ENCODE results near the gene CEP78. TPM values are rescaled to one million over a fixed set of nuclear protein-coding genes. Genes with fewer than 3 reads are reported as not detected.
"Not testable (repeated sequence)": the region's sequence is repeated elsewhere in the genome, so short reads cannot be mapped to it uniquely, and the experiment has no call there.

Gene CEP78
- total RNA-seq, 1 donor from 2014 or later = 35.2 TPM

DNA sequence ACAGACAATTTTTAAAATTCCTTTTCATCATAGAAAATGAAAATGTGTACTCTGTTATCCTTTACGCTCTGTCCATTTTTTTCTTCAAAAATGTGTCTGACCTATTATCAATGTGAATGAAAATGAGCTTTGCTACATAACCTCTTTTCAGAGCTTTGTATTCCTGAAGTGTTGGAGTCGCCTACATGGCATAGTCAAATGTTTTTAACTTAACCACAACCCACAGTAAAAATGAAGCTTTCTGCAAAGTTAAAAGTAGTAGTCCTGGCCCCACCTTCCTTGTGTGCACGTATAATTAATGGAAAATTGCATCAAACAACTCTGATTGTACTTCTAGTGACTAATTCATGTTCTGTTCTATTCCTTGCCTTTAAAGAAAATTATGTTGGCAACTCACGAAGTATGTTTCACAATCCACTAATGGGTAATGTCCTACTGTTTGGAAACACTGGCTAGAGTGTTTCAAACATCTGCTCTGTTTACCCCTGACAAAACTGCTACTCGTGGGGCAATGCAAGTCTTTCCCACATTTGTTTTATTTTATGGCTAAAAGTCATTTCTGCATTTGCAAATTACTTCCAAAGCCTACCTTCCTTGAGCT lies 42.4 kb downstream of the CEP78 start:
- no peak for DNase-seq (ENCODE audit: low spot score)
- H3K36me3 Mint-ChIP-seq (ENCODE audit: low read depth) = peaks cover 4% of the 10 kb centered on the region
- H3K27ac Mint-ChIP-seq = no peak overlapping the region
- H3K4me3 Mint-ChIP-seq = no peak overlapping the region
- no peaks in the 10 kb centered on the region for H3K9me3 Mint-ChIP-seq
- H3K27me3 Mint-ChIP-seq (ENCODE audit: insufficient read depth) = no peaks in the 10 kb centered on the region
- intact Hi-C loops (cut with micrococcal nuclease) = no loop called here
- H3K4me1 Mint-ChIP-seq (ENCODE audit: low read depth) = peaks cover 6% of the 10 kb centered on the region

DNA sequence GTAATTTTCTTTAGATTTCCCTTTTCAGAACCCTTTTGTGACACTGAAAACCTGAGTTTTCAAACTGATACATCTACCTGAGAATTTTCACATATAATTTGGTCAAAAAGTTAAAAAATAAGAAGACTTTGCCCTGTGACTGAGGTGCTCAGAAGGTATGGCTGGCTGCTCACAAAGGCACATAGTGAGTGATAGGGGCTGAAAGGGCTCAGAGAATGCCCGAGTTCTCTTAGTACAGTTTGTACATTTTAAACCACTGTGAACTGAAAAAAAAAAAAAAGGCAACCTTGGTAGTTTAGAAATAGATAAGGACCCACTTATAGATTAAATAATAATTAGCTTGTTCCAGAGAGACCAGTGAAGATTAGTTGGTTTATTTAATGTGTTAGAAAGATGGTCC lies 42.9 kb downstream of the CEP78 start:
- H3K4me1 Mint-ChIP-seq (ENCODE audit: low read depth) = peaks cover 6% of the 10 kb centered on the region

DNA sequence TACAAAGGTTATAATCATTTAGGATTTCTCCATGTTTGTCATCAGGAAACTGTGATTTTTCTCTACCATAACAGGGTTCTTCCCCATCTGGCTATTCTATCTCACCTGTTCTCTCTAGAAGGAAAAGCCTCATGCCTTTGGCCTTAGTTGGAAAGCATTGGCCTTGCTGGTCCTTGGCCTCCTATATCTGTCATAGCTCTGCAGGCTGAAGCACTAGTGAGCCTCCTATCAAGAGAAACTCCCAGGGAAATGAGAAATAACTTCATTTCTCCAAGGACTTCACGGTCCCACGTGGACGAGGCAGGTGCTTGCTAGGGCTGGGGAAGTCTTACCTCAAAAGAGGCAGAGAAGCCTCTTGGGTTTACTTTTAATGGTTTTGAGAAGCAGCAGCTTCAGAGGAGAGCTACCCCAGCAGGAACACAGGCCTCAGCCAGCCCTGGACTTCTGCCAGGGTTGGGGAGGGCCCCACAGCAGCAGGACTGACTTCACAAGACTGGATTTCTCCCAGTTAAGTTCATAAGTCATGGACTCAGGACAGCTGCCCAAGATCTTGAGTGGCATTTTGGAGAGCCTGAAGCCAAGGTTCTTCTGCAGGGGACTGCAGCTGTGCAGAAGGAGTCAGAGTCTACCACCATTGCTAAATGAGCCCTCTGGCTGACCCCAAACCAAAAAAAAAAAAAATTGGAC lies 45.2 kb downstream of the CEP78 start:
- Mint-ChIP-seq H3K4me3 (no peak overlapping the region), H3K4me1 (ENCODE audit: low read depth) (peaks cover 6% of the 10 kb centered on the region), H3K9me3 (no peaks in the 10 kb centered on the region), H3K36me3 (ENCODE audit: low read depth) (no peaks in the 10 kb centered on the region), H3K27ac (no peak overlapping the region), H3K27me3 (ENCODE audit: insufficient read depth) (peaks cover 4% of the 10 kb centered on the region)
- intact Hi-C loops (cut with micrococcal nuclease) = no loop called here
- DNase-seq (ENCODE audit: low spot score) = no peak

More for the DNA sequence above, 42.9 kb downstream of the CEP78 start:
- Mint-ChIP-seq H3K9me3 (no peaks in the 10 kb centered on the region), H3K27me3 (ENCODE audit: insufficient read depth) (no peaks in the 10 kb centered on the region), H3K27ac (no peak overlapping the region), H3K4me3 (no peak overlapping the region), H3K36me3 (ENCODE audit: low read depth) (peaks cover 4% of the 10 kb centered on the region)
- intact Hi-C loops (cut with micrococcal nuclease) = no loop called here
- DNase-seq (ENCODE audit: low spot score) = no peak

DNA sequence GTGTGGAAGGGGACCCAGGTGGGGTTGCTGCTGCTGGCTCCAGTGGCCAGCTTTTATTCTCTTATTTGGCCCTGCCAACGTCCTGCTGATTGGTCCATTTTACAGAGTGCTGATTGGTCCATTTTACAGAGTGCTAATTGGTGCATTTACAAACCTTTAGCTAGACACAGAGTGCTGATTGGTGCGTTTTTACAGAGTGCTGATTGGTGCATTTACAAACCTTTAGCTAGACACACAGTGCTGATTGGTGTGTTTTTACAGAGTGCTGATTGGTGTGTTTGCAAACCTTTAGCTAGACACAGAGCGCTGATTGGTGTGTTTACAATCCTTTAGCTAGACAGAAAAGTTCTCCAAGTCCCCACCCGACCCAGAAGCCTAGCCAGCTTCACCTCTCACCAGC lies 48.3 kb downstream of the CEP78 start:
- intact Hi-C loops (cut with micrococcal nuclease); H3K27ac Mint-ChIP-seq; H3K36me3 Mint-ChIP-seq (ENCODE audit: low read depth); H3K4me3 Mint-ChIP-seq; H3K27me3 Mint-ChIP-seq (ENCODE audit: insufficient read depth); DNase-seq (ENCODE audit: low spot score); H3K4me1 Mint-ChIP-seq (ENCODE audit: low read depth); H3K9me3 Mint-ChIP-seq: not testable (repeated sequence)

DNA sequence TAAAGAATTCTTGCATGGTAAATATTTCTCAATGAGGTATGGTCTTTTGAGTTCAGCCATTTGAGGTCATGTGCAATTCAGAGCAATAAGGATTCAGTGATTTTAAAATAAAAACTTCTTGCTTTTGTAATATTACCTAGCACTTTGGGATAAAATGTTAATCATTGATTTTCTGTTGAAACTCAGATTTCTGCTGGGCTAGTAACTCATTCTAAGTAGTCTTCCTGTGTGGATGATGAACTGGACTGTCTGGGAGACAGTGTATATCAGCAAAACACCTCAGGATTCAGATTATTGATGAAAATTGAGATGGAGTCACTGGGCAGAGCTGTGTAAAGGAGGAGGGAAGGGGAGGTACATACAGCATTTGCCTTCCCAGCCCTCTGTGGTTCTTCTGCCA lies 50.2 kb downstream of the CEP78 start:
- H3K27ac Mint-ChIP-seq = no peak overlapping the region
- H3K4me3 Mint-ChIP-seq = no peak overlapping the region
- intact Hi-C loops (cut with micrococcal nuclease) = no loop called here
- H3K36me3 Mint-ChIP-seq (ENCODE audit: low read depth) = no peaks in the 10 kb centered on the region
- H3K9me3 Mint-ChIP-seq = no peaks in the 10 kb centered on the region
- peaks cover 4% of the 10 kb centered on the region for H3K27me3 Mint-ChIP-seq (ENCODE audit: insufficient read depth)
- no peak for DNase-seq (ENCODE audit: low spot score)
- no peaks in the 10 kb centered on the region for H3K4me1 Mint-ChIP-seq (ENCODE audit: low read depth)

DNA sequence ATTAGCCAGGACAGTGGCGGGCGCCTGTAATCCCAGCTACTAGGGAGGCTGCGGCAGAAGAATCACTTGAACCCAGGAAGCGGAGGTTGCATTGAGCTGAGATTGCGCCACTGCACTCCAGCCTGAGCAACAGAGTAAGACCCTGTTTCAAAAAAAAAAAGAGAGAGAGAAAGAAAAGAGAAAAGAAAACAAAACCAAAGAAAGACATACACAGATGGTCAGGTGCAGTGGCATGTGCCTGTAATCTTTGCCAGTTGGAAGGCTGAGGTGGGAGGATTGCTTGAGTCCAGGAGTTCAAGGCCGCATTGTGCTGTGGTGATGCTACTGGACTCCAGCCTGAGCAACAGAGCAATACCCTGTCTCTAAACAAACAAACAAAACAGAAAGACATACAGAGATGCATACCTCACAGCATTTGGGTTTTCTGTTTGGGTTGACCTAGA lies 51.1 kb downstream of the CEP78 start:
- Mint-ChIP-seq H3K4me3 (no peak overlapping the region), H3K9me3 (no peaks in the 10 kb centered on the region), H3K36me3 (ENCODE audit: low read depth) (no peaks in the 10 kb centered on the region), H3K4me1 (ENCODE audit: low read depth) (no peaks in the 10 kb centered on the region), H3K27ac (no peak overlapping the region), H3K27me3 (ENCODE audit: insufficient read depth) (peaks cover 4% of the 10 kb centered on the region)
- no peak for DNase-seq (ENCODE audit: low spot score)
- intact Hi-C loops (cut with micrococcal nuclease) = no loop called here

DNA sequence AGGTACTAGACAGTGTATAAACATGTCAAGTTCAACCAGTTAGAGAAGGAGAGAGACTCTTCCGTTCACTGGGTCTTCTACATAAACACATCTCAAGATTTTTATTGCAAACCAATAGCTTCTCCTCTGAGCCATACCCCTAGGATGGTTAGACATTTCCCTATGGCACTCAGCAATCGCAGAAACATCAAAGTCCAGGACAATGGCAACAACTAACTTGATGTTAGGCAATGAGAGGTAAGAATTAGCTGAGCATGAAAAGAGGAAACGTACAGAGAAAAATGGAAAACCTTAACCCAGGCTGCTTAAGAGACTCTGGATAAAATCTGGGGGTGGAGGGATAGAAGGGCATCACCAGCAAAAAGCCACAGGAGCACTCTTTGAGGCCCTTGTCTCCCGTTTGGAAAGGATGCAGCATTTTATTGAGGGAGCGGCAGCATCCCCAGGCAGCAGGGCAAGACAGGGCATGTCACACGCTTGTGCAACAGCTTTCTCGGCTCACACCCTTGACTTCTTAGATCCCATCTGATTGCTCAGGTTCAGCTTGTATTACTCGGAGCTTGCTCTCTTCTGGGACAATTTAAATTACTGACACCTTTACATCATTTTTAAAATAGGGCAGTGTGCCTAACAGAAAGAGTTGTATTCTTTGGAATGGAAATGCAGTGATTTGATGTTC lies 52.5 kb downstream of the CEP78 start:
- peaks cover 4% of the 10 kb centered on the region for H3K27me3 Mint-ChIP-seq (ENCODE audit: insufficient read depth)
- no peaks in the 10 kb centered on the region for H3K9me3 Mint-ChIP-seq
- peaks cover 10% of the 10 kb centered on the region for H3K4me1 Mint-ChIP-seq (ENCODE audit: low read depth)
- H3K36me3 Mint-ChIP-seq (ENCODE audit: low read depth) = no peaks in the 10 kb centered on the region
- no peak overlapping the region for H3K4me3 Mint-ChIP-seq
- no peak for DNase-seq (ENCODE audit: low spot score)
- H3K27ac Mint-ChIP-seq = no peak overlapping the region
- intact Hi-C loops (cut with micrococcal nuclease) = no loop called here

DNA sequence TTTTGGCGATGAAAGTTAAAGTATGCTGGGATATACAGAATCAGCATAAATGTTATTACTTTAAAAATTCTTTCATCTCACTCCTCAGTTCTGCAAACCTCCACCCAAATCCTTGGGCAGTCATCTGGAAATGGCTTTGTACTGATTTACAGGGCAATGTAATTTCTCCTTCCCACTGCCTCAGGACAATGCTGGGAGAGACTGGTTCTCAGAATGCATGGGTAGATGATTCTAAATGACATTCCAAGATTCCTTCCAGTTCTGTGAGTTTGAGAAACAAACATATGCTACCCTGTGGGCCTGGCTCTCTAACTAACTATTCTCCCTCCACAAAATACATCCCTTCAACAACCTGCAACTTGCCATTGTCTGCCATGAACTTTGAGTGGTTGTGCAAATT lies 53.6 kb downstream of the CEP78 start:
- no peak for DNase-seq (ENCODE audit: low spot score)
- H3K36me3 Mint-ChIP-seq (ENCODE audit: low read depth) = no peaks in the 10 kb centered on the region
- H3K4me1 Mint-ChIP-seq (ENCODE audit: low read depth) = peaks cover 16% of the 10 kb centered on the region
- H3K27me3 Mint-ChIP-seq (ENCODE audit: insufficient read depth) = peaks cover 4% of the 10 kb centered on the region
- no peak overlapping the region for H3K4me3 Mint-ChIP-seq
- intact Hi-C loops (cut with micrococcal nuclease) = no loop called here
- H3K27ac Mint-ChIP-seq = no peak overlapping the region
- no peaks in the 10 kb centered on the region for H3K9me3 Mint-ChIP-seq

DNA sequence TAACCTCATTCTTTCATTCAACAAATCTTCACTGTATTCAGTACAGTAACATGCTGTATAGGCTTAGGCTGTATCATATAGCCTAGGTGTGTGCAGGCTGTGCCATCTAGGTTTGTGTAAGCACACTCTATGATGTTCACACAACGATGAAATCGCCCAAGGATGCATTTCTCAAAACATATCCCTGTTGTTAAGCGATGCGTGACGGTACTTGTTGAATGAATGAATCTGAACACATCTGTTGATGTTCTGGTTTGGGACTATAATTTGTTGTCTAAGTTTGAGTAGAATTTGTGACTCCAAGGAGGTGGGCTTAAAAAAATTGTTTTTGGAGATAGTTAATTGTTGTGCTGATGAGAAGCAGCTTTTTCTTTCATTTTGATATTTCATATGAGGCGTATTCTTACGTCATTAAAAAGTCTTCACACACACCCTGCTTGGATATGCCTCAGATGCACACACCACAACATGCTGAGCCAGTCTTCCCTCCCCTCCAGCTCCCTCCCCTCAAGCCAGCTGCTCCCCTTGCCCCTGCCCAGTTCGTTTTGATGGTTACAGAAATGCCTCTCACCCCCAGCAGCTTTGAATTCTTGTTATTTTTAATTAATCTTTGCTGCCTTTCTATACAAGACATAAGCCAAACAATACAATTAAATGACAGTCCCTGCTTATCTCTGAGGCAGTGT lies 55.5 kb downstream of the CEP78 start:
- no peak for DNase-seq (ENCODE audit: low spot score)
- intact Hi-C loops (cut with micrococcal nuclease) = no loop called here
- H3K36me3 Mint-ChIP-seq (ENCODE audit: low read depth) = no peaks in the 10 kb centered on the region
- H3K27me3 Mint-ChIP-seq (ENCODE audit: insufficient read depth) = no peaks in the 10 kb centered on the region
- H3K27ac Mint-ChIP-seq = no peak overlapping the region
- no peak overlapping the region for H3K4me3 Mint-ChIP-seq
- H3K4me1 Mint-ChIP-seq (ENCODE audit: low read depth) = peaks cover 30% of the 10 kb centered on the region
- H3K9me3 Mint-ChIP-seq = no peaks in the 10 kb centered on the region

DNA sequence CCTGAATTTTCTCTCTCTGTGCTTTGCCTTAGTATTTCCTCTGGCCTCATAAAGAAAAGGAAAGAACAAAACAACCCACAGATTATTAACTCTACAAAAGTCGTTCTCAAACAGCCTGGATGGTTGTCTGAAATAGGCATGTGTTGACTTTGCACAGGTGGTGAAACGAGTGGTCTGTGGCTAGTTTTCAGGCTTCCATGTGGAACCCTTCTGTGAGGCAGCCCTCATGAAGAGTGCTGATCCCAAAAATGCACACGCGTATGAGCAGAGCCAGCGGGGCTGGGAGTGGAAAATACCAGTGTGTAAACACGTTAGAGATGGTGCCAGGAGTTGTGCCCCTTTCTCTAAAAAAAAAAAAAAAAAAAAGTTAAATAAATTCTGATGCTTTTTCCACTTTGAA lies 56.2 kb downstream of the CEP78 start:
- Mint-ChIP-seq H3K4me3 (no peak overlapping the region), H3K4me1 (ENCODE audit: low read depth) (peaks cover 35% of the 10 kb centered on the region), H3K27ac (no peak overlapping the region), H3K27me3 (ENCODE audit: insufficient read depth) (no peaks in the 10 kb centered on the region), H3K36me3 (ENCODE audit: low read depth) (no peaks in the 10 kb centered on the region), H3K9me3 (no peaks in the 10 kb centered on the region)
- intact Hi-C loops (cut with micrococcal nuclease) = no loop called here
- DNase-seq (ENCODE audit: low spot score) = no peak

DNA sequence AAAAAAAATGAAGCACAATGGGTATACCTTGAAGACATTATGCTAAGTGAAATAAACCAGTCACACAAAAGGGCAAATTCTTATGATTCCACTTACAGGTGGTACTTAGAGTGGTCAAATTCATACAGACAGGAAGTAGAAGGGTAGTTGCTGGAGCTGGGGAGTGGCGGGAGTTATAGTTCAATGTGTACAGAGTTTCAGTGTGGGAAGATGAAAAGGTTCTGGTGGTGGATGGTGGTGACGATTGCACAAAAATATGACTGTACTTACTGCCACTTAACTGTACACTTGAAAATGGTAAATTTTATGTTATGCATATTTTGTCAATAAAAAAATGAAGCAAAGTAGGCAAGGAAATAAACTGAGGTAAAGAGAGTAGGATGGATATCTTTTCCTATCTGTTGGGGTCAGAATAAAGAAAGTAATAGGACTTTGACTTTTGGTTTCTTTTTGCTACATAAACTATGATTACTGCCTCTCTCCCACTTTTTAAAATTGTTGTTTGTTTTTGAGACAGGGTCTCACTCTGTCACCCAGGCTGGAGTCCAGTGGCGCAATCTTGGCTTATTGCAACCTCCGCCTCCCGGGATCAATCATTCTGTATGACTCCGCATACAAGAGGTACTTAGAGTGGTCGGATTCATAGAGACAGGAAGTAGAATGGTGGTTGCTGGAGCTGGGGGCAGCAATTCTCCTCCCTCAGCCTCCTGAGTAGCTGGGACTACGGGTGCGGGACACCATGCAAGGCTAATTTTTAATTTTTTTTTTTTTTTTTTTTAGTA lies 57.0 kb downstream of the CEP78 start:
- peak overlapping the region; percentile 32 for H3K27ac Mint-ChIP-seq
- H3K27me3 Mint-ChIP-seq (ENCODE audit: insufficient read depth) = no peaks in the 10 kb centered on the region
- peaks cover 39% of the 10 kb centered on the region for H3K4me1 Mint-ChIP-seq (ENCODE audit: low read depth)
- H3K4me3 Mint-ChIP-seq = peak overlapping the region; percentile 45
- intact Hi-C loops (cut with micrococcal nuclease) = no loop called here
- peaks cover 5% of the 10 kb centered on the region for H3K36me3 Mint-ChIP-seq (ENCODE audit: low read depth)
- H3K9me3 Mint-ChIP-seq = no peaks in the 10 kb centered on the region
- no peak for DNase-seq (ENCODE audit: low spot score)

DNA sequence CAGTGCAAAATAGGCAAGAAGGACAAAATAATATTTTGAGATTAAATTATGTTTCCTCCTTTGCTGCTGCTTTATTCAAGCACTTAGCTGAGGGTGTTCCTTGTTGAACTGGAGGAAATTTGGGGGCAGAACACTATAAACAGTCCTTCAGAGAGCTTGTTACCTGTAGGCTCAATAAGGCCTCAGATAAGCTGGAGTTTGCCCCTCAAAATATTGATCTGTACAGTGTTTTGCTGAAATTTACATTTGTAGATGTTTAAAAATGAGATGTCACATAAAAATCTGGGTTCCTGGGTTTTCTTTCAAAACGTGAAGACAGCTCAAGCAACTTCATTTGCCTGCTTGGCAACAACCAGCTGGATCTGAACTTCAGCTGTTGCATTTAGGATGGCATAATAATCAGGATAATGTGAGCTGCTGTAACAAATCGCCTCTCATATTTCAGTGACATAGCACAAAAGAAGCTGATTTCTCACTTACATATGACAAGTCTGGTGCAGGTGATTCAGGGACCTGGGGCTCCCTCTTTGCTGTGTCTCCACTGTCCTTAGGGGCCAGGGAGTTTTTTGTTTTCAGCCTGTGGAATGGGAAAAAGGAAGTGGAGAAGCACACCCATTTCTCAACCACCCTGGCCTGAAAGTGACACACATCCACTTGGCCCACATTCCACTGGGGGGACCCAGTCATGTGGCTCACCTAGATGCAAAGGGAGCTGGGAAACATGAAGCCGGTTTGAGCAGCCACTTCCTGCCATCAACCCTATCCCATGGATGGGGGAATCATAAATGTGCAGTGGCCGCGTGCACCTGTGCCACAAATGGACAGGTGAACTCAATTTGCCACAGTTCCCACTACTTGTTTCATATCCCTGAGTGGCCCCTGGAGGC lies 58.7 kb downstream of the CEP78 start:
- intact Hi-C loops (cut with micrococcal nuclease) = loop anchor here (5.0 kb wide), 2 partner anchors 262 to 317 kb away; partner anchors contain the start of gene GNAQ
- no peak for DNase-seq (ENCODE audit: low spot score)
- Mint-ChIP-seq H3K27ac (no peak overlapping the region), H3K27me3 (ENCODE audit: insufficient read depth) (no peaks in the 10 kb centered on the region), H3K36me3 (ENCODE audit: low read depth) (peaks cover 9% of the 10 kb centered on the region), H3K4me1 (ENCODE audit: low read depth) (peaks cover 52% of the 10 kb centered on the region), H3K9me3 (no peaks in the 10 kb centered on the region), H3K4me3 (no peak overlapping the region)

All from activated T-helper 1 cell treated with anti-CD3 and anti-CD28 coated beads, Interleukin-12 subunit alpha, Interleukin-12 subunit beta, Interleukin-2, Interleukin-4 antibody, amounts not matched to agents 30 ng/mL and 10 ng/mL and 1 ng/mL, durations not matched to agents 14 hours and 24 hours and 36 hours (primary cell).